ENCODE results near the gene NEXN.

NEXN gene

DNA sequence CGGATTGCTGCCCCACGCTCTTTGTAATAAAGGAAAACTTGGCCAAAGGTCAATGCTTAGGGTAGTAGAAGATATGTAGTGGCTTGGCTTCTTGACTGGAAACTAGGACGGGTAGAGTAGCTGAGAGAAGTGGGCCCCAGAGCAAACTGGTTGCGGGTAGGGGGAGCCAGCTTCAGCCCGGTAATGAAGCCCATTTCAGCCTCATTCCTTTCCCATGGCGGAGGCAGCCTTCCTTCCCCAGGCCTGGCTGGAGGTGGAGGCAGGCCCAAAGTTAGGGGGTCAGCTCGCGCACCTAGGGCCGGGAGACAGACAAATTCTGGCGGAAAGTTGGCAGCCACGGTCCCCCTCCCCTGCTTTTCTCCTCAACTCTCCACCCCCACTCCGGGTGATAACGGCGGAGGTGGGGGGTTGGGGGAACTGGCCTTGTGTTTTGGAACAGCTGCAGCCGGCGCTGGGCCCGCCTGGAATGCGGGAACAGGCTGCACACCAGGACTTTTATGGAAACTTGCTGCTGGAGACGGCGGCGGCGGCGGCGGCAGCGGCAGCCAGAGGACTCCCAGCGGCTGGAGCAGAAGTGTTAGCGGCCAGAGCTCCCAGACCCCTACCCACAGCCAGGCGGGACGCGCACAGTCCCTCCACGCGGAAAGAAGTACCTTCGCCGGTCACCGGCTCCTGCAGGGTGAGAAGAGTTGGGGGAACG is at the start of gene NEXN:
Gene NEXN (plus strand): TSS at position 544 of the 700 bp plus-strand sequence. CDS start 27,483 bp downstream, outside the sequence.
- in situ Hi-C loops (cut with MboI; ENCODE audit: low sequenced_read_pairs) = no loop called here

GRCh38 chr1:77841574-77841973 is 46.9 kb upstream of the NEXN start:
- in situ Hi-C loops (cut with MboI; ENCODE audit: low sequenced_read_pairs) = no loop called here

GRCh38 chr1:77845951-77846350 is 42.5 kb upstream of the NEXN start:
- in situ Hi-C loops (cut with MboI; ENCODE audit: low sequenced_read_pairs) = no loop called here

DNA sequence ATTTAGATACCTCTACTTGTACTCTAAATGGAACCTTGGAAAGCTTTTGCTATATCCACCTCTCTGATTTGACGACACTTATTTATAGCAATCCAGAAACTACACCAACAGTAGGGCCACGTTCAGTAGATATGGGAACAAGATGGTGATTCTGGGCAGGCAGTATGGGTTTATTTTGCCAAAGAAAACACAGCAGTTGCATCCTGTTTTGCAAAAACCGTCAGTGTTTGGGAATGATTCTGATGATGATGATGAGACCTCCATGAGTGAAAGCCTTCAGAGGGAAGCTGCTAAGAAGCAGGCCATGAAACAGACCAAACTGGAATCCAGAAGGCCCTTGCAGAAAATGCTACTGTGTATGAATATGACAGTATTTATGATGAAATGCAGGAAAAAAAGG is 41.5 kb upstream of the NEXN start:
- in situ Hi-C loops (cut with MboI; ENCODE audit: low sequenced_read_pairs) = no loop called here

GRCh38 chr1:77847621-77848080 is 40.8 kb upstream of the NEXN start:
- in situ Hi-C loops (cut with MboI; ENCODE audit: low sequenced_read_pairs) = no loop called here

GRCh38 chr1:77850082-77850481 is 38.3 kb upstream of the NEXN start:
- in situ Hi-C loops (cut with MboI; ENCODE audit: low sequenced_read_pairs) = no loop called here

DNA sequence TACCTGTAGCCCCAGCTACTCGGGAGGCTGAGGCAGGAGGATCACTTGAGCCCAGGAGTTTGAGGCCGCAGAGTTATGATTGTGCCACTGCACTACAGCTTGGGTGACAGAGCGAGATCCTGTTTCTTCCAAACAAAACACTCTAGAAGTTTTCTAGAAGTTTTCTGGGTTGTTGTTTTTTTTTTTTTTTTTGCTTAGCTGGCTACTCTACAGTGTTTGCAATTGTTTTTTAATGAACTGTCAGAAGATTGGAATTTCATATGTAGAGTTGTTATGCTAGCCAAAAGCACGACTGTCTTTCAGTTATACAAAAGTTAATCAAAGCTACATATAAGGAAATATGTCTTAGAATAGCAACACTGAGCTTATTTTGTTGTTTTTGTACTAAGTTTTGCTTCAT is 30.9 kb upstream of the NEXN start:
- in situ Hi-C loops (cut with MboI; ENCODE audit: low sequenced_read_pairs) = no loop called here

DNA sequence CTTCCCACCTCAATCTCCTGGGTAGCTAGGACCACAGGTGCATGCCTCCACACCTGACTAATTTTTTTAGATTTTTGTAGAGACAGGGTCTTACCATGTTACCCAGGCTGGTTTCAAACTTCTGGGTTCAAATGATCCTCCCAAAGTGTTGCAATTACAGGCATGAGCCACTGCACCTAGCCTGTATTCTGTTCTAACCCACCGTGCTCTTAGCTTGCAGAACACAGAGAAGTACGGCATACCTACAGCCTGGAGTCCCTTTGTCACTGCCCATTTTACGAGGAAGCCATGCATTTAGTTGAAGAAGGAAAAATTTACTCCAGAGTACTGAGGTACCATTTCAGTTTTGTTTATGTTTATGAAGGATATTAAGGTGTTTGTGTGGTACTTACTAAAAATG is 29.7 kb upstream of the NEXN start:
- in situ Hi-C loops (cut with MboI; ENCODE audit: low sequenced_read_pairs) = no loop called here

GRCh38 chr1:77859248-77859647 is 29.2 kb upstream of the NEXN start:
- in situ Hi-C loops (cut with MboI; ENCODE audit: low sequenced_read_pairs) = no loop called here

DNA sequence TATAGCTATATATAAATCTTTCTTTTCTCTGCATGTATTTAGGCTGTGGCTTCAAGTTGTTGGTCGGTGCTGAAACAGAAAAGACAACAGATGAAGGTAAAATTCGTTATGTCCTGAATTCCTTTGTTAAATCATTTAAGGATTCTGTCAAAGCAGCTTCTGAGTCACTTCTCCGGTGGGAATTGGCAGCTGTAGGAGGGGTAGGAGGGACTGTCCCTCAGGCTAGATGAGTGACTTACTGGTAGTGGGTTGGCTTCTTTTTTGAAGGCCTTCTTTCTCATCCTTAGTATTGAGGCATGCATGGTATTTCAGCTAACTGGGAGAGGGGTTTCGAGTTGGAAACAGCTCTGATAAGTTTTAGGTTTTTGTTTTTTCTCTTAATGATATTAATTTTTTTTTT is 22.1 kb upstream of the NEXN start:
- in situ Hi-C loops (cut with MboI; ENCODE audit: low sequenced_read_pairs) = no loop called here

GRCh38 chr1:77872645-77873044 is 15.8 kb upstream of the NEXN start:
- in situ Hi-C loops (cut with MboI; ENCODE audit: low sequenced_read_pairs) = no loop called here

DNA sequence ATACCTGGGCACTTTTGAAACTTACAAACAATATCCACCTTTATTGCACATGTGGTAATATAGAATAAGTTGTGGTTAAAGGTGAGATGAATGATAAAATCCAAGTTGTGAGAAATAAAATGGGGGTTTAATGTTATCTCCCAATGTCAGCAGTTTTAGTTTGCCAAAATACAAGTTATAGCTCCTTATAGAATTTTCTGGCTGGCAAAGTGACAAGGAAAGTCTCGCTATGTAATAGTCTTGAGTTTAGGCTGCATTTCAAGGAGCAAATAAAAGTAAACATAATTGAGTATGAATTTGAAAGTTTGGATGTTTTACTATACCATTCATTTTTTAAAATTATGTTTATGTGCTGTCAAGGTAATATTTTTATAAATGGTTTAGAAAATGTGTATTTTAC is 15.0 kb upstream of the NEXN start:
- in situ Hi-C loops (cut with MboI; ENCODE audit: low sequenced_read_pairs) = no loop called here

- in situ Hi-C loops (cut with MboI; ENCODE audit: low sequenced_read_pairs) = no loop called here
Measured at GRCh38 chr1:77874804-77875445, 13.5 kb upstream of the NEXN start.

DNA sequence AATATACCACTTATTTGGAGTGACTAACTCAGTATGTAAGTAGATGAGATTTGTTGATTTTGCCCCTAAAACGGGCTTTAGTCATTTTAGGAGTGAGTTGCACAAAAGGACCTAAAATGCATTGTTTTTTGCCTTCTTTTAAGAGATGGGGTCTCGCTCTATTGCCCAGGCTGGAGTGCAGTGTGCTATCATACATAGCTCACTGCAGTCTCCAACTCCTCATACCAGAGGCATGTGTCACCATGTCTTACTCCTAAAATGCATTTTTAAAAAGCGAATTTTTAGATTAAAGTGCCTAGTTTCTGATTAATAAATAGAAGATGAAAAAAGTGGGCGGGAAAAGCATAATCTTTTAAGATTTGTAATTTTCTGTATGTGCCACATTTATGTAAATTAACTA is 11.5 kb upstream of the NEXN start:
- in situ Hi-C loops (cut with MboI; ENCODE audit: low sequenced_read_pairs) = no loop called here

DNA sequence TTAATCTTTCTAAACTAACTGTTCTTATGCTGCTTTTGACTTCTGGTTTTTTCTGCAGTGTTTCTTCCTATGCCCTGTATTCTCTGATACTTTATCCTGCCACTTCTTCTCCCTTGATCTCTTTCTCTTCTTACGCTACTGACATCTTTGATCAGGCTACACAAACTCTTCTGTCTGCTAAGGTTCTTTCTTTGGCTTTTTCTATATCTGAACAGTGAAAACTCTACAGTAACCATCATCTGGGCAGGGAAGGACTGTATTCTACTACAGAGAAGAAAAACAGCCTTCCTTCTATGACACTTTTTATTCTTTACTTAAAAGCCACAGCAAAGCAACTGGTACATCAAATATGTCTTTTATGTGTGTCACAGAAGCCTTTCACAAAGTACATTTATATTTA is 7.4 kb upstream of the NEXN start:
- in situ Hi-C loops (cut with MboI; ENCODE audit: low sequenced_read_pairs) = no loop called here

GRCh38 chr1:77882411-77882810 is 6.0 kb upstream of the NEXN start:
- in situ Hi-C loops (cut with MboI; ENCODE audit: low sequenced_read_pairs) = no loop called here

GRCh38 chr1:77888781-77889642 is 588 bp downstream of the NEXN start:
- in situ Hi-C loops (cut with MboI; ENCODE audit: low sequenced_read_pairs) = no loop called here

GRCh38 chr1:77889671-77890070 is 1.2 kb downstream of the NEXN start:
- in situ Hi-C loops (cut with MboI; ENCODE audit: low sequenced_read_pairs) = no loop called here

GRCh38 chr1:77891200-77891599 is 2.8 kb downstream of the NEXN start:
- in situ Hi-C loops (cut with MboI; ENCODE audit: low sequenced_read_pairs) = no loop called here

- in situ Hi-C loops (cut with MboI; ENCODE audit: low sequenced_read_pairs) = no loop called here
Measured at GRCh38 chr1:77899647-77900320, 11.4 kb downstream of the NEXN start.

DNA sequence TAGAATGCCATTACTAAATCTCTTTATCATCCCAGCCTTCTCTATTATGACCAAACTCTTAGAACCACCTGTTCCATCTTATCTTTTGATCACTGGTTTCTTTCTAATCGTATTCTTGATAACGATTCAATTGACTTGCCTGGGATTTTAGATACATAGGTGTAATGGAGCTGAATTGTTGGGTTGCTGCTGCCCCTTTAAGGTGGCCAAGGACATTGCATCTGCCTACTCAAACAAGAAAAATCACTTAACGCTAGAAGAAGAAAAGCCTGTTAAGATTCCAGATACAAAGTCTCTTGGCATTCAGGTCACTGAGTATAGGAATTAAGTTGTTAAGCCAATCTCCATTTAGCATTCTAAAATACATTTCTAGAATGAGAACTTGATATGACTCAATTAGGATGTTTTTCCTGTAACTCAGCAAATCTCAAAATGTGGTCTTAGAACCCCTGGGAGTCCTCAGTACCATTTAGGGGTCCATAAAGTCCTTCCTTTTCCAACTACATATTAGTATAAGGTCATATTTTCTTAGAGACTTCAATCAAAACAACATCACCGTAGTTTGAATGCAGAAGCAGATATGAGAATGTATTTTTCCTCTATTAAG is 12.4 kb downstream of the NEXN start:
- in situ Hi-C loops (cut with MboI; ENCODE audit: low sequenced_read_pairs) = no loop called here
